HL-60 (cell line): ENCODE results near the gene CTXN1.

Experiments used
- DNase-seq, 2 experiments: peaks; one replicate each; pipeline ENCODE4 v3.0.0-alpha.2; 2010 to 2020; ENCODE audit warnings: low read depth in 1 of 2, low spot score in 1 of 2
- H3K27ac ChIP-seq: fragments of 250-450 bp; sonication (Bioruptor Pico); replicated peaks from 2 replicates; pipeline ENCODE4 v1.5.1; 2020; ENCODE audit warnings: mild to moderate bottlenecking, moderate library complexity
- H3K27me3 ChIP-seq: fragments of 250-450 bp; sonication (Bioruptor Pico); 2 replicates; pipeline ENCODE4 v1.5.1; 2021; ENCODE audit warnings: mild to moderate bottlenecking, moderate library complexity; ENCODE audit not compliant: insufficient read depth, poor library complexity, severe bottlenecking
- H3K4me3 ChIP-seq: replicated peaks from 2 replicates; pipeline ENCODE4 v1.5.1; 2011; ENCODE audit warnings: mild to moderate bottlenecking, control low read depth, low read length; ENCODE audit not compliant: insufficient read depth
- GABPA ChIP-seq: IDR thresholded peaks from 2 replicates; pipeline ENCODE4 v1.6.1; 2012; ENCODE audit warnings: low read depth
- POLR2AphosphoS5 ChIP-seq: IDR thresholded peaks from 2 replicates; pipeline ENCODE4 v1.6.1; 2012; ENCODE audit warnings: low read depth
- SPI1 ChIP-seq: IDR thresholded peaks from 2 replicates; pipeline ENCODE4 v1.6.1; 2012; ENCODE audit warnings: low read depth, mild to moderate bottlenecking, borderline replicate concordance
- TF ChIP-seq, protein P1 (sequence below): IDR thresholded peaks from 2 replicates; pipeline ENCODE4 v1.6.1; 2012; ENCODE audit warnings: low read depth; ENCODE audit not compliant: insufficient replicate concordance
- TF ChIP-seq, protein P2 (sequence below): IDR thresholded peaks from one replicate; pipeline ENCODE4 v1.5.1; 2011; ENCODE audit warnings: low read length, control low read depth, inconsistent platforms; ENCODE audit not compliant: insufficient read depth

CTXN1 gene

DNA sequence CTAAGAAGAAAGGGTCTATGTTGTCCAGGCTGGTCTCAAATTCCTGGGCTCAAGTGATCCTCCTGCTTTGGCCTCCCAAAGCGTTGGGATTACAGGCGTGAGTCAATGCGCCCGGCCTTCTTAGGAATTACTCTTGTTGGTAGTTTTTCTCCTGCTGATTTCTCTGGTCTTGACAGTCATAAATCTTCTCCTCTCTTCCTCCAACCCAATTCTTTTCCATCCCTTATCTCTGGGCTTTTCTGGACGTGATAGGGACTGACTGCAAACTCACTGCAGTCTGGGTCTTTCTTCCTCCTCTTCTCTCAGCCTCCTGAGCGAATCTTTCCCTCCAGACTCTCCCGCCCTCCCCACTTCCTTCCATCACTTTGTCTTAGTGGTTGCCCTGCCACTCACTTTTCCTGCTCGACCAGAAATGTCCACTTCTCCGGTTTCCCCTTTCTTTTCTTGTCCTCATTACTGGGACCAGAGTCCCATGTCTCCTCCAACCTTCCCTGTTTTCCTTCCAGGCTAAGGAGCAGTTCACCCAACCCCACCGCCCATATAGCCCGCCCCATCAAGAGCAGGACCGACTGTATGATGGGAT, 39.4 kb upstream of the CTXN1 start:
- Histone ChIP-seq H3K27ac (no peak overlapping the region), H3K4me3 (no peak overlapping the region), H3K27me3 (no peaks in the 10 kb centered on the region)
- TF ChIP-seq POLR2AphosphoS5: no peak
- TF ChIP-seq, protein P1, sequence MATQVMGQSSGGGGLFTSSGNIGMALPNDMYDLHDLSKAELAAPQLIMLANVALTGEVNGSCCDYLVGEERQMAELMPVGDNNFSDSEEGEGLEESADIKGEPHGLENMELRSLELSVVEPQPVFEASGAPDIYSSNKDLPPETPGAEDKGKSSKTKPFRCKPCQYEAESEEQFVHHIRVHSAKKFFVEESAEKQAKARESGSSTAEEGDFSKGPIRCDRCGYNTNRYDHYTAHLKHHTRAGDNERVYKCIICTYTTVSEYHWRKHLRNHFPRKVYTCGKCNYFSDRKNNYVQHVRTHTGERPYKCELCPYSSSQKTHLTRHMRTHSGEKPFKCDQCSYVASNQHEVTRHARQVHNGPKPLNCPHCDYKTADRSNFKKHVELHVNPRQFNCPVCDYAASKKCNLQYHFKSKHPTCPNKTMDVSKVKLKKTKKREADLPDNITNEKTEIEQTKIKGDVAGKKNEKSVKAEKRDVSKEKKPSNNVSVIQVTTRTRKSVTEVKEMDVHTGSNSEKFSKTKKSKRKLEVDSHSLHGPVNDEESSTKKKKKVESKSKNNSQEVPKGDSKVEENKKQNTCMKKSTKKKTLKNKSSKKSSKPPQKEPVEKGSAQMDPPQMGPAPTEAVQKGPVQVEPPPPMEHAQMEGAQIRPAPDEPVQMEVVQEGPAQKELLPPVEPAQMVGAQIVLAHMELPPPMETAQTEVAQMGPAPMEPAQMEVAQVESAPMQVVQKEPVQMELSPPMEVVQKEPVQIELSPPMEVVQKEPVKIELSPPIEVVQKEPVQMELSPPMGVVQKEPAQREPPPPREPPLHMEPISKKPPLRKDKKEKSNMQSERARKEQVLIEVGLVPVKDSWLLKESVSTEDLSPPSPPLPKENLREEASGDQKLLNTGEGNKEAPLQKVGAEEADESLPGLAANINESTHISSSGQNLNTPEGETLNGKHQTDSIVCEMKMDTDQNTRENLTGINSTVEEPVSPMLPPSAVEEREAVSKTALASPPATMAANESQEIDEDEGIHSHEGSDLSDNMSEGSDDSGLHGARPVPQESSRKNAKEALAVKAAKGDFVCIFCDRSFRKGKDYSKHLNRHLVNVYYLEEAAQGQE: no peak
- TF ChIP-seq, protein P2, sequence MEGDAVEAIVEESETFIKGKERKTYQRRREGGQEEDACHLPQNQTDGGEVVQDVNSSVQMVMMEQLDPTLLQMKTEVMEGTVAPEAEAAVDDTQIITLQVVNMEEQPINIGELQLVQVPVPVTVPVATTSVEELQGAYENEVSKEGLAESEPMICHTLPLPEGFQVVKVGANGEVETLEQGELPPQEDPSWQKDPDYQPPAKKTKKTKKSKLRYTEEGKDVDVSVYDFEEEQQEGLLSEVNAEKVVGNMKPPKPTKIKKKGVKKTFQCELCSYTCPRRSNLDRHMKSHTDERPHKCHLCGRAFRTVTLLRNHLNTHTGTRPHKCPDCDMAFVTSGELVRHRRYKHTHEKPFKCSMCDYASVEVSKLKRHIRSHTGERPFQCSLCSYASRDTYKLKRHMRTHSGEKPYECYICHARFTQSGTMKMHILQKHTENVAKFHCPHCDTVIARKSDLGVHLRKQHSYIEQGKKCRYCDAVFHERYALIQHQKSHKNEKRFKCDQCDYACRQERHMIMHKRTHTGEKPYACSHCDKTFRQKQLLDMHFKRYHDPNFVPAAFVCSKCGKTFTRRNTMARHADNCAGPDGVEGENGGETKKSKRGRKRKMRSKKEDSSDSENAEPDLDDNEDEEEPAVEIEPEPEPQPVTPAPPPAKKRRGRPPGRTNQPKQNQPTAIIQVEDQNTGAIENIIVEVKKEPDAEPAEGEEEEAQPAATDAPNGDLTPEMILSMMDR: no peak
- TF ChIP-seq SPI1: no peak
- TF ChIP-seq GABPA: no peak
- DNase-seq: no peak

DNA sequence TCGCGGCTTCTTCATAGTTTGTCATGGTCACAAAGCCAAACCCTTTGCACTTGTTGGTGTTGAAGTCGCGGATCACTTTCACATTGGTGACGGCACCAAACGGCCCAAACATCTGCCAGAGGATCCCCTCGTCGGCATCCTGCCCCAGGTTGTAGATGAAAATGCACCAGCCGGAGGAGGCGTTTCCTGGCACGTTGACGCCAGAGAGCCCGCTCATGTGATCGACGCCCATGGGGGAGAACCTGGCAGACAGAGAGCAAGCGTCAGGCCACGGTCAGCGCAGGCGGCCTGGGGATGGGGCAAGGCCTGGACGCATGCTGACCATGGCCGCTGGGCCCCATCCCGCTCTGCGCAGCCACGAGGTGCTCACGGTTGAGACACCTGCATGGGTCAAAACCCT, 37.6 kb upstream of the CTXN1 start:
- Histone ChIP-seq H3K4me3 (no peak overlapping the region), H3K27ac (no peak overlapping the region), H3K27me3 (no peaks in the 10 kb centered on the region)
- no peak for TF ChIP-seq POLR2AphosphoS5
- TF ChIP-seq GABPA: no peak
- no peak for TF ChIP-seq SPI1
- TF ChIP-seq, protein P2: no peak
- no peak for DNase-seq

DNA sequence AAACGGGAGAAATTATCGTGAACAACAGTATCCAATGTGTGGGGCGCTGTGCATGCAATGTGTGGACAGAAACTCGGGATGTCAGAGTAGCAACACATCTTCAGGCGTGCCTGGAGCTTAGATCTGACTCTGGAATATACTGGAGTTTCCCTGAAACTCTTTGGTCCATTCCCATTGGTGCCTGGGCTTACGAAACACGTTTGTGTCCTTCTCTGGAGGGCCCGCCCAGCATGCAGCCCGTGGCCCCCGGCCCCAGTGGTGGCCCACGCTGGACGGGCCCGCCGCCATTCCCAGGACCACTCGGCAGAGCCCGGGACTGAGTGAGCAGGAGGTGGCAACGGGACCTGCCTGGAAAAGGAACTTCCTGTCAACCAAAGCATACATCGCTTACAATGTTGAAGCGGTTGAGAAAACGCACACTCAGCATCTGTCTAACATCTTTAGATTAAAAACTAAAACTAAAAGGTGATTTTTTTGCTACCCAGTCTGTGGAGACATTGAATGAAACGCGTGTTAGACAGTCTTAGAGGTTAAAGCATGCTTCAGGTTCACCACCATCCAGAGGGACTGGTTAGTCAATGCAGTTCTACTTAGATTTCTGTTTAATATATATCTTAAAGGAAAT, 36.8 kb upstream of the CTXN1 start:
- no peak overlapping the region; the same call in 1 of the 2 replicates for H3K27ac ChIP-seq
- H3K4me3 ChIP-seq: no peak overlapping the region
- H3K27me3 ChIP-seq: no peaks in the 10 kb centered on the region
- no peak for DNase-seq
- TF ChIP-seq GABPA: no peak
- TF ChIP-seq, protein P1: no peak
- TF ChIP-seq POLR2AphosphoS5: no peak
- no peak for TF ChIP-seq SPI1
- TF ChIP-seq, protein P2: no peak
